ENCODE data around the gene RBM23. TPM values are rescaled to one million over a fixed set of nuclear protein-coding genes. Genes with fewer than 3 reads are reported as not detected.
"Not testable (repeated sequence)": the region's sequence is repeated elsewhere in the genome, so short reads cannot be mapped to it uniquely, and the experiment has no call there.

RBM23 gene
- polyA plus RNA-seq, 3 donors = 20.1 to 36.9 (median 34.6) TPM

- 96 to 99% (median 97%) methylated on average over 5 of the region's 5 CpGs for WGBS, 3 donors
- H3K27ac ChIP-seq (ENCODE audit: low read depth, low read length) = no peak overlapping the region
Measured at GRCh38 chr14:22923746-22924145, 4.8 kb upstream of the RBM23 start.

- H3K27ac ChIP-seq (ENCODE audit: low read depth, low read length) = no peak overlapping the region
- WGBS, 3 donors = 88% methylated on average over 2 of the region's 2 CpGs
Measured at GRCh38 chr14:22922294-22922693, 3.3 kb upstream of the RBM23 start.

- 90 to 92% (median 90%) methylated on average over 6 of the region's 6 CpGs for WGBS, 3 donors
Measured at GRCh38 chr14:22920697-22921096, 1.7 kb upstream of the RBM23 start.

GRCh38 chr14:22919601-22919921 lies 612 bp upstream of the RBM23 start:
- WGBS, 3 donors = 7 to 9% (median 8%) methylated on average over 10 of the region's 10 CpGs

More at GRCh38 chr14:22920697-22921096, 1.7 kb upstream of the RBM23 start:
- no peak overlapping the region for H3K27ac ChIP-seq (ENCODE audit: low read depth, low read length)

GRCh38 chr14:22915886-22916521 lies 2.9 kb downstream of the RBM23 start:
- H3K27ac ChIP-seq (ENCODE audit: low read depth, low read length) = no peak overlapping the region
- 57 to 86% (median 65%) methylated on average over 8 of the region's 8 CpGs for WGBS, 3 donors

More at GRCh38 chr14:22919601-22919921, 612 bp upstream of the RBM23 start:
- peak overlapping the region; percentile 40 for H3K27ac ChIP-seq (ENCODE audit: low read depth, low read length)

GRCh38 chr14:22914836-22915235 lies 4.1 kb downstream of the RBM23 start:
- 79 to 96% (median 79%) methylated on average over 4 of the region's 4 CpGs for WGBS, 3 donors
- not testable (repeated sequence) for H3K27ac ChIP-seq (ENCODE audit: low read depth, low read length)

- 84 to 93% (median 86%) methylated on average over 5 of the region's 5 CpGs for WGBS, 3 donors
- H3K27ac ChIP-seq (ENCODE audit: low read depth, low read length) = no peak overlapping the region
Measured at GRCh38 chr14:22910916-22911315, 8.0 kb downstream of the RBM23 start.

- H3K27ac ChIP-seq (ENCODE audit: low read depth, low read length) = no peak overlapping the region
- WGBS, 3 donors = 57 to 84% (median 71%) methylated on average over 8 of the region's 8 CpGs
Measured at GRCh38 chr14:22908601-22909000, 10.3 kb downstream of the RBM23 start.

GRCh38 chr14:22907429-22907828 lies 11.5 kb downstream of the RBM23 start:
- no peak overlapping the region for H3K27ac ChIP-seq (ENCODE audit: low read depth, low read length)
- WGBS, 3 donors = 85 to 94% (median 93%) methylated on average over 3 of the region's 3 CpGs

GRCh38 chr14:22906073-22906472 lies 12.9 kb downstream of the RBM23 start:
- whole genome bisulfite sequencing, 3 donors = 95 to 97% (median 96%) methylated on average over 20 of the region's 20 CpGs
- no peak overlapping the region for H3K27ac ChIP-seq (ENCODE audit: low read depth, low read length)

GRCh38 chr14:22905627-22906026 lies 13.3 kb downstream of the RBM23 start:
- no peak overlapping the region for H3K27ac ChIP-seq (ENCODE audit: low read depth, low read length)
- 87 to 97% (median 95%) methylated on average over 4 of the region's 4 CpGs for WGBS, 3 donors

GRCh38 chr14:22903742-22904087 lies 15.2 kb downstream of the RBM23 start:
- WGBS, 3 donors = 52 to 94% (median 93%) methylated on average over 2 of the region's 2 CpGs
- H3K27ac ChIP-seq (ENCODE audit: low read depth, low read length) = no peak overlapping the region

- 93 to 96% (median 95%) methylated on average over 7 of the region's 7 CpGs for WGBS, 3 donors
- no peak overlapping the region for H3K27ac ChIP-seq (ENCODE audit: low read depth, low read length)
Measured at GRCh38 chr14:22901799-22902198, 17.1 kb downstream of the RBM23 start.

- WGBS, 3 donors = 37 to 76% (median 46%) methylated on average over 3 of the region's 3 CpGs
- no peak overlapping the region for H3K27ac ChIP-seq (ENCODE audit: low read depth, low read length)
Measured at GRCh38 chr14:22900081-22900799, 18.7 kb downstream of the RBM23 start.

GRCh38 chr14:22898302-22899090 lies 20.5 kb downstream of the RBM23 start:
- no peak overlapping the region for H3K27ac ChIP-seq (ENCODE audit: low read depth, low read length)

GRCh38 chr14:22897357-22897756 lies 21.6 kb downstream of the RBM23 start:
- H3K27ac ChIP-seq (ENCODE audit: low read depth, low read length) = no peak overlapping the region
- 59 to 91% (median 89%) methylated on average over 1 of the region's 1 CpG for whole genome bisulfite sequencing, 3 donors

More at GRCh38 chr14:22898302-22899090, 20.5 kb downstream of the RBM23 start:
- WGBS, 3 donors = 67 to 75% (median 73%) methylated on average over 8 of the region's 8 CpGs

- WGBS, 3 donors = 73 to 86% (median 84%) methylated on average over 3 of the region's 3 CpGs
- no peak overlapping the region for H3K27ac ChIP-seq (ENCODE audit: low read depth, low read length)
Measured at GRCh38 chr14:22896760-22897159, 22.2 kb downstream of the RBM23 start.

GRCh38 chr14:22896356-22896755 lies 22.6 kb downstream of the RBM23 start:
- no peak overlapping the region for H3K27ac ChIP-seq (ENCODE audit: low read depth, low read length)
- WGBS, 3 donors = 50 to 71% (median 68%) methylated on average over 5 of the region's 5 CpGs

- WGBS, 3 donors = 95 to 100% (median 100%) methylated on average over 1 of the region's 1 CpG
- H3K27ac ChIP-seq (ENCODE audit: low read depth, low read length) = no peak overlapping the region
Measured at GRCh38 chr14:22895402-22895801, 23.5 kb downstream of the RBM23 start.
